NCI-H82 treated with DMSO at 0.1 percent for 48 hours (cell line): ENCODE measurements around the gene NPTXR.
A peak's percentile ranks its signal among the peaks of the same experiment; 100 is the strongest.

ENCODE experiments used
- DNase-seq: peaks from one replicate; lab custom pipeline; 2025; ENCODE audit not compliant: unreplicated experiment; lab: John Stamatoyannopoulos, UW

Gene NPTXR

GRCh38 chr22:38799265-38800002, 44.4 kb downstream of the NPTXR start:
- DNase-seq: no peak

GRCh38 chr22:38798496-38798895, 45.3 kb downstream of the NPTXR start:
- no peak for DNase-seq

GRCh38 chr22:38796262-38796957, 47.4 kb downstream of the NPTXR start:
- no peak for DNase-seq

- no peak for DNase-seq
These were observed 48.3 kb downstream of the NPTXR start for GRCh38 chr22:38795569-38795968.

- peak; percentile 87 for DNase-seq
These were observed 49.9 kb downstream of the NPTXR start, which contains the start of gene DNAL4 for GRCh38 chr22:38793721-38794466. Gene DNAL4 (minus strand): TSS chr22:38794143. CDS start chr22:38782731, 11,412 bp downstream.

GRCh38 chr22:38793317-38793716, 50.5 kb downstream of the NPTXR start:
- DNase-seq: no peak

GRCh38 chr22:38792833-38793232, 51.0 kb downstream of the NPTXR start:
- DNase-seq: no peak

DNA sequence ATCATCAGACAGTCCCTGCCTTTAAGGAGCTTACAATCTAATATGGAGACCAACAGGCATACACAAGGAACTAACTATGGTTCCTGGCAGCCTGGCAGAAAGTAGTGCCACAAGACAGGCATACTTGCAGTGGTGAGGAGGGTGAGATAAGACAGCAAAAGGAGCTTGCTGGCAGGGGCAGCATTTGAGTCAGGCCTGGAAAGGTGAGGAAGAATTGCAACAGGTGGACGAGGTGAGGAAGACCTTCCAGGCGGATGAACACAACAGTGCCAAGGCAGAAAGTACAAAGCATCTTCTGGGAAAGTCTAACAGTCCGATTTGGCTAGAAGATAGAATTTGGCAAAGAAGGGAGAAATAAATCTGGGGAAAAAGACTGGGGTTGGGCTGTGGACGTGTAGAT, 54.2 kb downstream of the NPTXR start:
- no peak for DNase-seq

- no peak for DNase-seq
These were observed 55.0 kb downstream of the NPTXR start for GRCh38 chr22:38788846-38789245.

- DNase-seq: no peak
These were observed 55.6 kb downstream of the NPTXR start for GRCh38 chr22:38788021-38788816.

- DNase-seq: no peak
These were observed 57.2 kb downstream of the NPTXR start for GRCh38 chr22:38786631-38787030.

DNA sequence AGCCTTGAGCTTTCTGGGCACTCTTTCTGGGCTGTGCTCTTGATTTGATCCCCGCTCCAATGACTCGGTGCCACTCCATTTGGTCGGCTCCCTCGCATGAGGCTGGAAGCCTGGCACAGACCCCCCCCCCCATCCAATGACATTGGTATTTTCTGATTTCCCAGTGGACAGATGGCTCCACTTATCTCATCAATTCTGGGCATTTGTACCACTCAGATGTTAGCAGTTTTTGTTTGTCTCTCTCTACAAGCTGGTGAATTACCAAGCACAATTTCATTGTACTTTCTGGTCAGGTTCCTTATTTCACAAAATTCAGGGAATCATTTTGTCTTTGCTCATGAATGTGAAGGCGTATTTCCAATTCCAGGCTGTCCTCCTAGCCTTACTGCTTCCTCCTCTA, 59.0 kb downstream of the NPTXR start:
- DNase-seq: no peak

GRCh38 chr22:38784035-38784434, 59.8 kb downstream of the NPTXR start:
- DNase-seq: no peak

- DNase-seq: no peak
These were observed 60.7 kb downstream of the NPTXR start for GRCh38 chr22:38783095-38783615.

- DNase-seq: no peak
These were observed 61.3 kb downstream of the NPTXR start for GRCh38 chr22:38782402-38783094.

DNA sequence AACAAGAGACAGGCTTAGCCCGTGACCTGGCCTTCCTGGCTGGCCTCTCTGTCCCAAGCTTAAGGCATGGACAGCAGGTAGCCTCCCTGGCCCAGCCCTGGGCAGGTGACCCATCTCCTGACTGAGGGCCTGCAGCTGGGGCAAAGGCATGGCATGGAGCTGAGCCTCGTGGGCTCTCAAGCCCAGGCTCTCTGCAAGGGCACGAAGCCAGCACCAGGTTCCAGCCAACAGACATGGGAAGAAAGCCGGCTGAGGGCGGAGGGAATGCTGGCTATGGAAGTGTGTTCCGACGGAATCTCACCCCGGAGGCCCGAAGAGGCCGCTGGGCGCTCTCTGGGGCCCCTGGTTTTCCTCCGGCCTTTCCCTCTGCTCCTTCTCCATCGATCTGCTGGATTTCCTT, 62.8 kb downstream of the NPTXR start:
- no peak for DNase-seq

GRCh38 chr22:38777087-38777671, 66.6 kb downstream of the NPTXR start:
- no peak for DNase-seq

DNA sequence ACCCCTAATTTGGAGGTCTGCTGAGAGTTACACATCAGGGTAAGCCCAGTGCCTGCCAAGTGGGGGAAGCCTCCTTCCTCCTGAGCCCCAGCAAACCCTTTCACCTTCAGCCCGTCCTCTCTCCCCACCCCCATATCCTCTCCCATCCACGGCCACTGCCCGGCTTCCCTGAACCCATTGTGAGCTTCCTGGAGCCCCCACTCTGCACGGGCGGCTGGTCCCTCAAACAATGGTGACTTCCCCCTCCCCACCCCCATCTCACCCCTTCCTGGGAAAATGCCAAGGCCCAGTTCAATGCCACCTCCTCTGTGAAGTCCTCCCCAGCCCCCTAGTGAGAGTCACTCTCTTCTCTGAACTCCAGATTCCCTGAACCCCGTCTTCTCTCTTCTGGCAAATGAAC, 67.7 kb downstream of the NPTXR start:
- no peak for DNase-seq

DNA sequence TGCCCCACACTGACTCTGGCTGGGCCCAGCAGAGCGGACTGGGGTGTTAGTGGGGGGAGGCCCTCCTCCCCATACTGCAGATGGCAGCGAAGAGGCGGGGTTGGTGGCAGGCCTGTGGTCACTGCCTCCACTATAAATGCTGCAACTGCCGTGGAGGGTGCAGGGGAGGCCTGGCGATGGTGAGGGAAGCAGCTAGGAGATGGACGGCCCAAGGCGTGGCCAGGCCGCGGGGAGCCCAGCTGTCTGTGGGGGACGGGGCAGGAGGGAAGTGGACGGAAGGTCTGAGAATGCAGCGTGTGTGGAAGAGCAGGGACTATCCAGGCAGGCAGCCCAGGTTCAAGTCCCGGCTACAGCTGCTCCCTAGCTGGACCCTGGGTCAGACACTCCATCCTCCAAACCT, 68.2 kb downstream of the NPTXR start:
- DNase-seq: no peak
